Neural cell (in vitro differentiated cells): Measurements from ENCODE around the gene JMY. TPM values are rescaled to one million over a fixed set of nuclear protein-coding genes. Genes with fewer than 3 reads are reported as not detected.
A peak's percentile ranks its signal among the peaks of the same experiment; 100 is the strongest.

Source experiments
- H2AFZ ChIP-seq: fragments of 200-600, 300-800 bp; sonication (generic), shearing (Covaris generic); 2 replicates; pipeline ENCODE4 v1.6.0; 2014; ENCODE audit warnings: low read depth, mild to moderate bottlenecking, antibody characterized with exemption, low read length, moderate library complexity
- H3F3A ChIP-seq: fragments of 200-600 bp; shearing (Covaris generic); 2 replicates; pipeline ENCODE4 v1.6.1; 2016; ENCODE audit warnings: mild to moderate bottlenecking, moderate library complexity, mixed read lengths, antibody characterized with exemption, low read length; ENCODE audit not compliant: insufficient read depth, poor library complexity, severe bottlenecking
- H3K27ac ChIP-seq: fragments of 200-600, 300-800 bp; sonication (generic), shearing (Covaris generic); 2 replicates; pipeline ENCODE4 v1.5.1; 2014; ENCODE audit warnings: mild to moderate bottlenecking, low read length, moderate library complexity
- H3K27me3 ChIP-seq: fragments of 300-800, 200-600 bp; sonication (generic), shearing (Covaris generic); 2 replicates; pipeline ENCODE4 v1.6.0; 2014; ENCODE audit warnings: mild to moderate bottlenecking, low read depth, low read length, moderate library complexity; ENCODE audit not compliant: insufficient read depth
- H3K36me3 ChIP-seq: fragments of 300-800, 200-600 bp; sonication (generic), shearing (Covaris generic); 2 replicates; pipeline ENCODE4 v1.5.1; 2014; ENCODE audit warnings: mild to moderate bottlenecking, antibody characterized with exemption, low read length, moderate library complexity; ENCODE audit not compliant: insufficient read depth
- H3K4me2 ChIP-seq: fragments of 300-800, 200-600 bp; sonication (generic), shearing (Covaris generic); 2 replicates; pipeline ENCODE4 v1.6.0; 2014; ENCODE audit warnings: mild to moderate bottlenecking, low read length
- H3K4me3 ChIP-seq: fragments of 300-800, 200-600 bp; sonication (generic), shearing (Covaris generic); 2 replicates; pipeline ENCODE4 v1.5.1; 2014; ENCODE audit warnings: mild to moderate bottlenecking, low read length, moderate library complexity
- H3K79me2 ChIP-seq: fragments of 200-600 bp; shearing (Covaris generic); replicated peaks from 2 replicates; pipeline ENCODE4 v1.6.0; 2014; ENCODE audit warnings: mild to moderate bottlenecking, low read length, moderate library complexity; ENCODE audit not compliant: insufficient read depth
- H3K9ac ChIP-seq: fragments of 300-800, 200-600 bp; sonication (generic), shearing (Covaris generic); 2 replicates; pipeline ENCODE4 v1.6.1; 2016; ENCODE audit warnings: mild to moderate bottlenecking, low read length, mixed read lengths
- H3K9me2 ChIP-seq: fragments of 200-600 bp; shearing (Covaris generic); 2 replicates; pipeline ENCODE4 v1.6.1; 2016; ENCODE audit warnings: mild to moderate bottlenecking, low read length, mixed read lengths; ENCODE audit not compliant: insufficient read depth
- H3K9me3 ChIP-seq: fragments of 200-600, 300-800 bp; sonication (generic), shearing (Covaris generic); 2 replicates; pipeline ENCODE4 v1.6.1; 2016; ENCODE audit warnings: mild to moderate bottlenecking, mixed run types, low read length, moderate library complexity, mixed read lengths
- H4K20me1 ChIP-seq: fragments of 200-600 bp; shearing (Covaris generic); 2 replicates; pipeline ENCODE4 v1.6.1; 2016; ENCODE audit warnings: mild to moderate bottlenecking, mixed run types; ENCODE audit not compliant: insufficient read depth
- CTCF ChIP-seq: fragments of 450-650 bp; IDR thresholded peaks from 2 replicates; pipeline ENCODE4 v1.5.1; 2014; ENCODE audit warnings: antibody characterized with exemption, mild to moderate bottlenecking, moderate library complexity; ENCODE audit not compliant: poor library complexity, severe bottlenecking
- EP300 ChIP-seq: fragments of 450-650 bp; conservative IDR thresholded peaks from 2 replicates; pipeline ENCODE4 v1.6.1; 2014; ENCODE audit warnings: antibody characterized with exemption, mild to moderate bottlenecking, moderate library complexity; ENCODE audit not compliant: poor library complexity, severe bottlenecking
- EZH2 ChIP-seq: fragments of 200-600, 300-800 bp; shearing (Covaris generic), sonication (generic); IDR thresholded peaks from 2 replicates; pipeline ENCODE4 v1.6.1; 2014; ENCODE audit warnings: antibody characterized with exemption, low read length, borderline replicate concordance, mild to moderate bottlenecking; ENCODE audit not compliant: insufficient read depth, poor library complexity, severe bottlenecking
- MXI1 ChIP-seq: fragments of 450-650 bp; conservative IDR thresholded peaks from 2 replicates; pipeline ENCODE4 v1.6.1; 2014; ENCODE audit warnings: antibody characterized with exemption, mild to moderate bottlenecking; ENCODE audit not compliant: poor library complexity, severe bottlenecking
- POLR2AphosphoS5 ChIP-seq: IDR thresholded peaks from 2 replicates; pipeline ENCODE4 v1.6.1; 2012
- RAD21 ChIP-seq: fragments of 450-650 bp; conservative IDR thresholded peaks from 2 replicates; pipeline ENCODE4 v1.6.1; 2014; ENCODE audit warnings: antibody characterized with exemption, mild to moderate bottlenecking, moderate library complexity
- SMC3 ChIP-seq: fragments of 450-650 bp; conservative IDR thresholded peaks from 2 replicates; pipeline ENCODE4 v1.6.1; 2014; ENCODE audit warnings: antibody characterized with exemption, mild to moderate bottlenecking, moderate library complexity; ENCODE audit not compliant: poor library complexity
- TAF1 ChIP-seq: IDR thresholded peaks from 2 replicates; pipeline ENCODE4 v1.6.1; 2012; ENCODE audit warnings: low read depth
- polyA plus RNA-seq: library from polyadenylated mRNA; depleted of rRNA; stranded (reverse); fragments of >200 nt; gene quantifications from 2 replicates; pipeline ENCODE4 v1.2.3, GENCODE V29; 2014
- TF ChIP-seq, protein P1 (sequence below): IDR thresholded peaks from 2 replicates; pipeline ENCODE4 v1.6.1; 2012; ENCODE audit warnings: borderline replicate concordance

Gene JMY
- polyA plus RNA-seq, 1 donor from 2014 or later = 19.3 TPM

DNA sequence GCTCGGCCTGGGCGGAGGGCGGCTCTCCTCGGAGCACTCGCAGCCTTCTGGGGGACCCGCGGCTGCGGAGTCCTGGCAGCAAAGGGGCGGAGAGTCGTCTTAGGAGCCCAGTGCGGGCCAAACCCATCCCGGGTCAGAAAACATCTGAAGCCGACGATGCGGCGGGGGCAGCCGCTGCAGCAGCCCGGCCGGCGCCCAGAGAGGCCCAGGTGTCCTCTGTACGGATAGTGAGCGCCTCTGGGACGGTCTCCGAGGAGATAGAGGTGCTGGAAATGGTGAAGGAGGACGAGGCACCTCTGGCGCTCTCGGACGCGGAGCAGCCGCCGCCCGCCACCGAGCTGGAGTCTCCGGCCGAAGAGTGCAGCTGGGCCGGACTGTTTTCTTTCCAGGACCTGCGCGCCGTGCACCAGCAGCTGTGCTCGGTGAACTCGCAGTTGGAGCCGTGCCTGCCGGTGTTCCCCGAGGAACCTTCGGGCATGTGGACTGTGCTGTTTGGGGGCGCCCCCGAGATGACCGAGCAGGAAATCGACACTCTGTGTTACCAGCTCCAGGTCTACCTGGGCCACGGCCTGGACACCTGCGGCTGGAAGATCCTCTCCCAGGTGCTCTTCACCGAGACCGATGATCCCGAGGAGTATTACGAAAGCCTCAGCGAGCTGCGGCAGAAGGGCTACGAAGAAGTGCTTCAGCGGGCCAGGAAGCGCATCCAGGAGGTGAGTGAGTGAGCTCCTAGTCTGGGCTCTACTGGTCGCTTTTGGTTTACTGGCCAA is 1.2 kb downstream of the JMY start:
- Histone ChIP-seq H2AFZ (no peak overlapping the region), H3K9ac (peak overlapping the region; percentile 80), H3K4me2 (peak overlapping the region; percentile 85), H4K20me1 (peaks cover 21% of the 10 kb centered on the region), H3K9me2 (no peaks in the 10 kb centered on the region), H3K27me3 (no peaks in the 10 kb centered on the region), H3K79me2 (peaks cover 40% of the 10 kb centered on the region), H3K4me3 (peak overlapping the region; percentile 98), H3F3A (no peaks in the 10 kb centered on the region), H3K9me3 (no peaks in the 10 kb centered on the region), H3K27ac (peak overlapping the region; percentile 78), H3K36me3 (no peaks in the 10 kb centered on the region)
- TF ChIP-seq EP300 = no peak
- TF ChIP-seq CTCF = no peak
- TF ChIP-seq, protein P1, sequence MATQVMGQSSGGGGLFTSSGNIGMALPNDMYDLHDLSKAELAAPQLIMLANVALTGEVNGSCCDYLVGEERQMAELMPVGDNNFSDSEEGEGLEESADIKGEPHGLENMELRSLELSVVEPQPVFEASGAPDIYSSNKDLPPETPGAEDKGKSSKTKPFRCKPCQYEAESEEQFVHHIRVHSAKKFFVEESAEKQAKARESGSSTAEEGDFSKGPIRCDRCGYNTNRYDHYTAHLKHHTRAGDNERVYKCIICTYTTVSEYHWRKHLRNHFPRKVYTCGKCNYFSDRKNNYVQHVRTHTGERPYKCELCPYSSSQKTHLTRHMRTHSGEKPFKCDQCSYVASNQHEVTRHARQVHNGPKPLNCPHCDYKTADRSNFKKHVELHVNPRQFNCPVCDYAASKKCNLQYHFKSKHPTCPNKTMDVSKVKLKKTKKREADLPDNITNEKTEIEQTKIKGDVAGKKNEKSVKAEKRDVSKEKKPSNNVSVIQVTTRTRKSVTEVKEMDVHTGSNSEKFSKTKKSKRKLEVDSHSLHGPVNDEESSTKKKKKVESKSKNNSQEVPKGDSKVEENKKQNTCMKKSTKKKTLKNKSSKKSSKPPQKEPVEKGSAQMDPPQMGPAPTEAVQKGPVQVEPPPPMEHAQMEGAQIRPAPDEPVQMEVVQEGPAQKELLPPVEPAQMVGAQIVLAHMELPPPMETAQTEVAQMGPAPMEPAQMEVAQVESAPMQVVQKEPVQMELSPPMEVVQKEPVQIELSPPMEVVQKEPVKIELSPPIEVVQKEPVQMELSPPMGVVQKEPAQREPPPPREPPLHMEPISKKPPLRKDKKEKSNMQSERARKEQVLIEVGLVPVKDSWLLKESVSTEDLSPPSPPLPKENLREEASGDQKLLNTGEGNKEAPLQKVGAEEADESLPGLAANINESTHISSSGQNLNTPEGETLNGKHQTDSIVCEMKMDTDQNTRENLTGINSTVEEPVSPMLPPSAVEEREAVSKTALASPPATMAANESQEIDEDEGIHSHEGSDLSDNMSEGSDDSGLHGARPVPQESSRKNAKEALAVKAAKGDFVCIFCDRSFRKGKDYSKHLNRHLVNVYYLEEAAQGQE = no peak
- TF ChIP-seq EZH2 = no peak
- TF ChIP-seq TAF1 = no peak
- peak; percentile 9 for TF ChIP-seq MXI1
- TF ChIP-seq POLR2AphosphoS5 = no peak
- TF ChIP-seq SMC3 = no peak

GRCh38 chr5:79237740-79238560 is 2.0 kb downstream of the JMY start:
- Histone ChIP-seq H3K27me3 (no peaks in the 10 kb centered on the region), H3K4me2 (peak overlapping the region; percentile 85), H3K4me3 (peak overlapping the region; percentile 98), H2AFZ (no peak overlapping the region), H3K9me2 (no peaks in the 10 kb centered on the region), H3K27ac (peak overlapping the region; percentile 78), H3K36me3 (no peaks in the 10 kb centered on the region), H3K9ac (peak overlapping the region; percentile 80), H3F3A (no peaks in the 10 kb centered on the region), H3K9me3 (no peaks in the 10 kb centered on the region), H3K79me2 (peaks cover 43% of the 10 kb centered on the region), H4K20me1 (peaks cover 21% of the 10 kb centered on the region)
- TF ChIP-seq CTCF = no peak
- TF ChIP-seq TAF1 = no peak
- TF ChIP-seq RAD21 = no peak
- TF ChIP-seq EZH2 = no peak
